Occipital lobe (tissue), 2 donors: ENCODE measurements around the gene CTNNBL1. TPM values are rescaled to one million over a fixed set of nuclear protein-coding genes. Genes with fewer than 3 reads are reported as not detected.

ENCODE experiments used
- DNase-seq: peaks from one replicate; lab custom pipeline; 2025; lab: John Stamatoyannopoulos, UW
- total RNA-seq: library from RNA; depleted of rRNA; stranded (reverse); fragments of >200 nt; gene quantifications from one replicate; pipeline ENCODE4 v1.2.3, GENCODE V29; 2014

The CTNNBL1 gene
- total RNA-seq, 1 donor from 2014 or later = 26.5 TPM

- no peak for DNase-seq
Measured at GRCh38 chr20:37741570-37741969, 47.7 kb downstream of the CTNNBL1 start.

GRCh38 chr20:37742131-37742530 is 48.3 kb downstream of the CTNNBL1 start:
- DNase-seq = no peak

GRCh38 chr20:37744347-37744746 is 50.5 kb downstream of the CTNNBL1 start:
- no peak for DNase-seq

- no peak for DNase-seq
Measured at GRCh38 chr20:37745553-37745952, 51.7 kb downstream of the CTNNBL1 start.

- no peak for DNase-seq
Measured at GRCh38 chr20:37748015-37748414, 54.2 kb downstream of the CTNNBL1 start.

GRCh38 chr20:37749218-37749617 is 55.4 kb downstream of the CTNNBL1 start:
- no peak for DNase-seq

- no peak for DNase-seq
Measured at GRCh38 chr20:37749620-37750403, 56.0 kb downstream of the CTNNBL1 start.

GRCh38 chr20:37755665-37756064 is 61.8 kb downstream of the CTNNBL1 start:
- no peak for DNase-seq

GRCh38 chr20:37756234-37756633 is 62.4 kb downstream of the CTNNBL1 start:
- no peak for DNase-seq

GRCh38 chr20:37757550-37757949 is 63.7 kb downstream of the CTNNBL1 start:
- no peak for DNase-seq

- DNase-seq = no peak
Measured at GRCh38 chr20:37758332-37758731, 64.5 kb downstream of the CTNNBL1 start.

- no peak for DNase-seq
Measured at GRCh38 chr20:37759052-37759553, 65.3 kb downstream of the CTNNBL1 start.

- DNase-seq = no peak
Measured at GRCh38 chr20:37759761-37760209, 66.0 kb downstream of the CTNNBL1 start.

GRCh38 chr20:37760322-37760721 is 66.5 kb downstream of the CTNNBL1 start:
- no peak for DNase-seq

- no peak for DNase-seq
Measured at GRCh38 chr20:37762716-37763485, 69.1 kb downstream of the CTNNBL1 start.

GRCh38 chr20:37764333-37764935 is 70.6 kb downstream of the CTNNBL1 start:
- no peak for DNase-seq

GRCh38 chr20:37770908-37771307 is 77.1 kb downstream of the CTNNBL1 start:
- DNase-seq = no peak

- no peak for DNase-seq
Measured at GRCh38 chr20:37773291-37773826, 79.5 kb downstream of the CTNNBL1 start.

GRCh38 chr20:37774156-37774555 is 80.3 kb downstream of the CTNNBL1 start:
- DNase-seq = no peak

- no peak for DNase-seq
Measured at GRCh38 chr20:37775200-37775599, 81.4 kb downstream of the CTNNBL1 start.

GRCh38 chr20:37776049-37776448 is 82.2 kb downstream of the CTNNBL1 start:
- no peak for DNase-seq

GRCh38 chr20:37776526-37776925 is 82.7 kb downstream of the CTNNBL1 start:
- no peak for DNase-seq
